Skin epidermis (tissue), 12 donors: Measurements from ENCODE around the gene UNC13C.

Experiments used
- H3K27ac ChIP-seq, 21 experiments: fragments of 200-600 bp; sonication (generic) in 11 of 21; one replicate each; pipeline ENCODE4 v1.5.0; 2020; ENCODE audit warnings: mild to moderate bottlenecking in 3 of 21, inconsistent platforms in 2 of 21, moderate library complexity in 2 of 21
- H3K4me3 ChIP-seq, 7 experiments: fragments of 200-600 bp; sonication (generic) in 2 of 7; one replicate each; pipeline ENCODE4 v1.5.0; 2020; ENCODE audit warnings: inconsistent platforms in 2 of 7, mild to moderate bottlenecking in 2 of 7, moderate library complexity in 1 of 7

UNC13C gene

DNA sequence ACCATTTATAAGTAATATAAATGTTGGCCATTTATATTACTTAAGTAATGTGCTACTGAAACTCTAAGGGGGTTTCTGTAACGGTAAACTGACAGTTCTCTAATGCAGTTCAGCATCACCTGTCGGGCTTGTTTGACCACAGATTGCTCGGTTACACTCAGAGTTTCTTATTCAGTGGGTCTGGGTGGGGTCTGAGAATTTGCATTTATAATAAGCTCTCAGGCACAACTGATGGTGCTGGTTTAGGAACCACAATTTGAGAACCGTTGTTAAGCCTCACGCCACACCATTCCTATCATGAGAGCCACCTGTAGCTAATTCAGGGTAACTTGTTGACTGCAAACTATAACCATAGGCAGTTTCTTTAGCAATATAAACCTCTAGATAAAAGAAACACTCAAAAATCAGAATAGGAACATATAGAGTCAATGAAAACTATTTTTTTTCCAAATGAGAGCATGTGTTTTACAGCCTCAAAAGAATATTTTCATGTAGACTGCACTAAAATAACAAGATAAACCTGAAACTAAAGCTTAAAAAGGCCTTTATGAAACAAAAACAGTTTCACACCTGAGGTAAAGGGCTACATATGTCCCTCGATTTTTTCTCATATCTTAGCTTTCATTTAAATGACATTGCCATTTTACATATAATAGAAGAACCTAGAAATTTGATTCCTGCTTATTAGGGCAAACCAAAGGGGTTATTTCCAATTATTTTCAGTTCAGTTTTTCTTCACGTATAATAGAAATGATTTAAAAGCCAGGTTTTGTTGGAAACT is 604.8 kb downstream of the UNC13C start:
- Histone ChIP-seq H3K4me3 (no peak overlapping the region), H3K27ac (no peak overlapping the region)

DNA sequence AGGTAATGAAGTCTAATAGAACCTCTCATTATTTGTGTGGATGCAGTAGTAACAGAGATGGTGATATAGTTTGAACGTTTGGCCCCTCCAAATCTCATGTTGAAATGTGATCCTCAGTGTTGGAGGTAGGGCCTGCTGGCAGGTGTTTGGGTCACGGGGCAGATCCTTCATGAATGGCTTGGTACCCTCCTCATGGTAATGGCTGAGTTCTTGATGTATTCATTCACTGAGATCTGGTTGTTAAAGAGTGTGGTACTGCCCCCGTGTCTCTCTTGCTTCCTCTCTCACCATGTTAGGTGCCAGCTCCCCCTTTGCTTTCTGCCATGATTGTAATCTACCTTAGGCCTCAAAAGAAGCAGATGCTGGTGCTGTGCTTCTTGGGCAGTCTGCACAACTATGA is 606.8 kb downstream of the UNC13C start:
- no peak overlapping the region for H3K27ac ChIP-seq
- no peak overlapping the region for H3K4me3 ChIP-seq

DNA sequence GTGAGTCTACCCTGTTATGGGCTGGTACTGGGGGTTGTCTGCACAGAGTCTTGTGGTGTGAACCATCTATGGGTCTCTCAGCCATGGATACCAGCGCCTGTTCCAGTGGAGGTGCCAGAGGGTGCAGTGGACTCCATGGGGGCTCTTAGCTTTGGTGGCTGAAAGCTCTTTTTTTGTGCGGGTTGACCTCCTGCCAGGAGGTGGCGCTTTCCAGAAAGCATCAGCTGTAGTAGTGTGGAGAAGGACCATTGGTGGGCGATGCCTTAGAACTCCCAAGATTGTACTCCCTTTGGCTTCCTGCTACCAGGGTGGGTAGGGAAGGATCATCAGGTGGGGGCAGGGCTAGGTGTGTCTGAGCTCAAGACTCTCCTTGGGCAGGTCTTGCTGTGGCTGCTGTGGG is 615.9 kb downstream of the UNC13C start:
- Histone ChIP-seq H3K4me3 (no peak overlapping the region), H3K27ac (no peak overlapping the region)

DNA sequence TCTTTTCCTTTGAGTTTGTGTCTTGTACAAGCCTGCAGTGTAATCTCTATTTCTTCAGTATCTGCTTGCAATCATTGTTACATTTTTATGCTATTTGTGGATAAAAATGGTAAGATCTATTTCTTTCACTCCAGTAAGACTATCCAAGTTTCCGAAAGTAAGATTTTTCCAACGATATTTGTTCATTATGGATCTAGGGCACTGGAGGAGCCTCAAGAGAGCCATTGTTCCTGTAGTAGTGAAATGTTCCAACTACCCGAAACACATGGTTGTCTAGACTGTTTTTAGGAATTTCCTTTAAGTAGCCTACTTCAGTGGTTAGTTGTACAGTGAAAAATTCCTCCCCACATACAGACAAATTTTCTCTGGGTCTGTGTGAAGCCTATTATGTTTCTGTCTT is 621.1 kb downstream of the UNC13C start:
- Histone ChIP-seq H3K4me3 (no peak overlapping the region), H3K27ac (no peak overlapping the region)

DNA sequence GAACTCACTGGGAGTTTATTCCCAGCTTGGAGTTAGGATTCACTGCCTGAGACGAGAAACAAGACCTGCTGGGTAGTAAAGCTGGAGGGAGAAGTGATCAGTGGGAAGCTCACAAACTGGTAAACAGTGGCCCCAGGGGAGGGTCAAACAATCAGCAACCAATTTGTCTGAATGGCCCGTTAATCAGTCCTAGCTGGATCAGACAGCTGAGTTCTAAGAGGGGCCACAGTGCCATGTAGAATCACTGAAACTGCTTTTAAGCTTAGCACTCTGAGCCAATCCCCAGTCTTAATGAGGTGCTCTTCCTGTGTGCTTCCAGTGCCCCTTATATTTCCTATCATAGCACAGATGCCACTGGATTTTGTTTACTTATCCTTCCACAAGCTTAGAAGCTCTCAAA is 626.8 kb downstream of the UNC13C start:
- Histone ChIP-seq H3K4me3 (no peak overlapping the region), H3K27ac (no peak overlapping the region)

DNA sequence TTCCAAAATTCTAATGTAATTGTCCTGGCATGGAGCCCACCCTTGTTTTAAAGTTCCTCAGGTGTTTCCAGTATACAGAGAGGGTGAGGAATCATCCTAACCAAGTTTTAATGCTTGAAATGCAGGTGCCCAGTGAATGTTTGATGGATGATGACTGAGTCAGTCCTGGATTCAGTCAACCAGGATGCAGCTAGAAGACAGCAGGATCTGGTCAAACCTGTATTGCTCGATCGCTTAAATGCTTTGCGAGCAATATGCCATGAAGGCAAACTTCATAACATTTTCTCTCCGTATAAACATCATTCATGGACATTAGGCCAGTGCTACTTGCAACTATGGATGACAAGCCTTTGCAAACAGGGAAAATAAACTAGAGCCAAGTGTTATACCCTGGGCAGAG is 627.3 kb downstream of the UNC13C start:
- H3K4me3 ChIP-seq: no peak overlapping the region
- H3K27ac ChIP-seq: no peak overlapping the region

DNA sequence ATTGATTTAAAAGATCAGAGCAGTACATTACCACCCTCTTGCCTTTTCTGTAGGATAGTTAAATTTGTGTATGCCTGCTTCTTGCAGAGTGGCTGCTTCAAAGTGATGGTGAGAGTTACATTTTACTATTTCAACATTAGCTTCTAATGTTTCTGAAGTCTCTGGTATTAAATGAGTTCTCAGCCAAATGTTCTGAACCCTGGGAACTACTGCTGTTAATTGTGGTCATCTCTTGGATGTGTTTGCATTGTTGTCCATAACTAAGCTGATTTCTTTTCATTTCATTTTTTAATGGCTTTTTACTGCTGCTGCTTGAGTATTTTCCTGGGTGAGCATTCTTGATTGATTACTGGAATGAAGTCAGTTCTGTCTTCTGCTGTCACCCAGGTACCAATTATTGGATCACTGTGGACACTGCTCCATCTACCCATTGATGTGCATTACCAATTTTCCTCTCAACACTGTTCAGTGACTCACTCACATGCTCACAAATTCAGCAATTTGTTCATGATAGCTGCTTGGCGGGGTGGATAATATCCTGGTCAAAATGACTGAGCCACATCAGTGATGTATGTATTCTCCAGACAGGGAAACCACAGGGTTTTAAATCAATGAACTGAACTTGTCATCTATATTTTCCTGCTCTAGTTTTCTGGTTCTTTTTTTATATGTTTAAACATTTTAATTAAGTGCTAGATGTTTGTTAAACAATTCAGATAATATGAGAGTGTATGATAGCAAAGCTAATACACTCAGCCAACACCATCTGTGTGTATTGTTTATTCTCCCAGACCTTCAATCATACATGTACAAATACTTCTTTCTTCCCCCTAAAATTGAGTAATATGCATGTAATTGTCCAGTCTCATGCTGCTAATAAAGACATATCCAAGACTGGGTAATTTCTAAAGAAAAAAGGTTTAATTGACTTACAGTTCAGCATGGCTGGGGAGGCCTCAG is 630.9 kb downstream of the UNC13C start:
- Histone ChIP-seq H3K4me3 (no peak overlapping the region), H3K27ac (no peak overlapping the region)

DNA sequence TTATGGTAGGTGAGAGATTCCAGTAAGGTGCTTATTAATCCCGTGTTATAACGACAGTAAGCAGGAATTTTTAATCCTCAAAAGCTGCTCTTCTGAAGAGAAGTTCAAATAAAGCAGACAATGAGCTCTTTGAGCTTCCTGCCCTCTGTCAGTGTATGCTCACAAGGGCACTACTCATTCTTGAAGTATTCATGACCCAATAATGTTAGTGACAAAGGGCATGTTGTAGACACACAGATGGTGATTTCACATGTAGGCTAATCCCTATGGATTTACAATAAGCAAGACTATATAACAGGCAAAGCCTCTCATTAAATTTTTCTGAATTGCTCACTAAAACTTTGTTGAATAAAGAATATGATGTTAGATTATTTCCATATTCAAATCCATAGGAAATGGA is 639.9 kb downstream of the UNC13C start:
- no peak overlapping the region for H3K27ac ChIP-seq
- H3K4me3 ChIP-seq: no peak overlapping the region

DNA sequence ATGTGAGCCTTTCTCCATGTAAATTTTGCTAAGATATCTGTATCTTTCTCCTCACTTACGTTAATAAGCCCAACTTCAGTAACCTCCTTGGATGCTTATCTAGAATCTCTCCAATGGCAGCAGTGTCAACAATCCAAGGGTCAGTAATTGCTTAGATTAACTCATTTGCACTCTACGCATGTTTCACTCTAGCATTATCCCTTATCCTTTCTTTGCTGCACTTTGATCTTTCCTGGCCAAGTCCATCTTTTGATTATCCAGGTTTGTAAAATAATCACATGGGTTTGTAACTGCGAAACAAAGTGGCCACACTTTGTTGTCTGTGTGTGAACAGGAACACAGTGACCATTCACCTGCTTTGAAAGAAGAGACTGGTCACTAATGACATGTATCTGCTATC is 640.9 kb downstream of the UNC13C start:
- no peak overlapping the region for H3K27ac ChIP-seq
- no peak overlapping the region for H3K4me3 ChIP-seq

DNA sequence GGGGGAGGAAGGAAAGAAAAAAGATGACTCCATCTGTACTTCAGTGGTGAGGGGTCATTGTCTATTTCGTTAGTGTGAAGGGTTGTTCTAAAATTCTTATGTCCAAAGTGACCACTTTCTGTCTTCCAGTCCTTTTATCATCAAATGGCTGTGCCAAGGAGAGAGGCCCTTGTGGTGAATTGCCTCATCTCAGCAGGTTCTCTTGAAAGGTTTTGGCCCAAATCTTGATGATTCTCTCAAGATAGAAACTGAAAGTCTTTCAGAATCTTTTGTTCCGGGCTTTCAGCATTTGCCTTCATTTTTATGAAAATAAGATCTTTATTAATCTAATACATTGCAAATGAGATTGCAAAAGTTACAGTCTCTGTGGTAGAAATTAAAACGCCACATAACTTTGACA is 642.7 kb downstream of the UNC13C start:
- Histone ChIP-seq H3K27ac (no peak overlapping the region), H3K4me3 (no peak overlapping the region)

DNA sequence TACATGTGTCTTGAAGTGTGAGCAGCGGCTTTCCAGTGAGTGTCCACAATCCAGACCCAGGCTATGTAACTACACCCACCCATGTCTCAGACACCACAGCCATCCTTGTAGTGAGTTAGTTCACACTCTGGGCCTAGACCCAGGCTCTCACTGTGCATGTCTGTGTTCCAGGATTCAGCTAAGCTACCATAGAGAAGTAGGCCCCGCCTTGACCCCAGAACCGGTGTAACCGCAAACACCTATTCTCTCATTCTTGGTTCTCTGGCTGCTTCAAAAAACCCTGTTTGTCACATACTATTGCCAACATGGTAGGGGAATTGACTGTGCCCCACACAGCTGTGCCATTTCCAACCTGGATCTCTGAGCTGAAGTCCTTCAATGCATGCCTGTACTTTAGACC is 657.9 kb downstream of the UNC13C start:
- no peak overlapping the region for H3K4me3 ChIP-seq
- no peak overlapping the region for H3K27ac ChIP-seq

DNA sequence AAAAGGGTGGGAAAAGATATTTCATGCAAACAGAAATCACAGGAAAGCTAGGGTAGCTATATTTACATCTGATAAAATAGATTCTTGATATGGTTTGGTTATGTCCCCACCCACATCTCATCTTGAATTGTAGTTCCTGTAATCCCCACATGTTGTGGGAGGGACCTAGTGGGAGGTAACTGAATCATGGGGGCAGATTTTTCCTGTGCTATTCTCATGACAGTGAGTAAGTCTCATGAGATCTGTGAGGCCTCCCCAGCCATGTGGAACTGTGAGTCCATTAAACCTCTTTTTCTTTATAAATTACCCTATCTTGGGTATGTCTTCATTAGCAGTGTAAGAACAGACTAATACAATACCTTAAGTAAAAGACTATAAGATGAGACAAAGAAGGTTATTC is 660.4 kb downstream of the UNC13C start:
- Histone ChIP-seq H3K4me3 (no peak overlapping the region), H3K27ac (no peak overlapping the region)

DNA sequence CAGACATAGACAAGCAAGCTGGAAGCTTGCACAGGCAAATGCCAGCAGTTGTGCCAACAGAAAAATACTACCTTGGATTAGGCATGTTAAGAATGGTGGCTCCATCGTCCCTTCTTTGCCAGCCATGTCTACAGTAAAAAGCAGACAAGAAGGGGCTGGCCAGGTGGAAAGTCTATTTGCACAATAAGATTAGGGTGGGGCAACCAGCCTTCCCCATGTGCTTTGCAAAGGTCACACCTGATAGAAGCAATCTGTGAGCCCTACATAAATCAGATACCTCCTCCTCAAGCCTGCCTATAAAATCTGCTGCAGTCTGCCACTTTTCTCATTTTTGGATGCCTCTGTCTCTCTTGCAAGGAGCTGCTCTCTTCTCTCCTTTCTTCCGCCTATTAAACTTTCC is 662.6 kb downstream of the UNC13C start:
- Histone ChIP-seq H3K27ac (no peak overlapping the region), H3K4me3 (no peak overlapping the region)

DNA sequence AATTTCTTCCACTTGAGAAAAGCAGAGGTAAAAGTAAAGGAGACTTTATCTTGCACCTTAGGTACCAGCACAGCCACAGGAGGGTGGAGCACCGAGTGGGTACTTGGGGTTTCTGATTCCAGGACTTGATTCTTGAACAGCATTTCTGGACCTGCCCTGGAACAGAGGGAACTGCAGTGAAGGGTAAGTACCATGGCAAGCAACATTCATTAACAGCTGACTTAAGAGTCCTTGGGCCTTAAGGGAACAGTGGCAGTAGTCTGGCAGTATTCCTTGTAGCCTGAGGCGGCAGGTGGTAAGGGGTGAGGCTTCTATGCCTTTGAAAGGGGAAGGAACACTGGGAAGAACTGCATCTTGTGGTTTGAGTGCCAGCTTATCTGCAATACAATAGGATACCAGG is 666.6 kb downstream of the UNC13C start:
- H3K4me3 ChIP-seq: no peak overlapping the region
- H3K27ac ChIP-seq: no peak overlapping the region

DNA sequence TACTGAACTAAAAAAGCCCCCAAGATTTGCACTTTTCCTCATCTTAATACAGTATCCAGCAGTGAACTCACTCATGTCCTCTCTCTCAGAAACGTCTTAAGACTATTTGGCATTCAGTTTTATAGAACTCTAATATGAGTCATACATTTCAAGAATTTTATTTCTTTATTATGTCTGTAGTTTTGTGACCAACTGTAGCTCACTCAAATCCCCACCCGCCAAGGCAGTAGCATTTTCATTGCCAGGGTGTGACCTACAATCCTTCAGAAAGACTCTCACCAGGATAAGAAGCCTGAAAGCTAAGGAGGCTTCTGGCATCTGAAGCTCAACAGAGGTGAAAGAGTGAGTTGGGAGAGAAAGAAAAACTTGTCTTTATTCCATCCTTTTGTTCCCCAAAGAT is 681.4 kb downstream of the UNC13C start:
- H3K27ac ChIP-seq: no peak overlapping the region
- H3K4me3 ChIP-seq: no peak overlapping the region

DNA sequence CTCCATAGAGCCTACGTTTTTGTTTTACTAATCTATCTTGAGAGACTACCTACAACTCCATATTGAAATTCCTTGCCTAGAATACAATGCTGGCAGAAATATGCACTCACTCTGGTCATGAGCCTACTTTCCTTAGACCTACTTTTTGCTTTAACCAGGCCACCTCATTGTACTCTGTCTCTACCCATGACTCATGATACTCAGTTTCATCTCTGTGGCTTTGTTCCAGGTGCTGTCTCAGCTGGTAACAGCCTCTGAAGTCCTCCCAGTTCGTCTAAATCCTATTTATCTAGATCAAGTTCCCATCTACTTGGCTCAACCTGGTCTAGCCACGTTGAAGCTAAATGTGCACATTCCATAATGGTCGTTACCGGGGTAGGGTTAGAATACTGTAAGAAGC is 682.1 kb downstream of the UNC13C start:
- H3K27ac ChIP-seq: no peak overlapping the region
- no peak overlapping the region for H3K4me3 ChIP-seq

DNA sequence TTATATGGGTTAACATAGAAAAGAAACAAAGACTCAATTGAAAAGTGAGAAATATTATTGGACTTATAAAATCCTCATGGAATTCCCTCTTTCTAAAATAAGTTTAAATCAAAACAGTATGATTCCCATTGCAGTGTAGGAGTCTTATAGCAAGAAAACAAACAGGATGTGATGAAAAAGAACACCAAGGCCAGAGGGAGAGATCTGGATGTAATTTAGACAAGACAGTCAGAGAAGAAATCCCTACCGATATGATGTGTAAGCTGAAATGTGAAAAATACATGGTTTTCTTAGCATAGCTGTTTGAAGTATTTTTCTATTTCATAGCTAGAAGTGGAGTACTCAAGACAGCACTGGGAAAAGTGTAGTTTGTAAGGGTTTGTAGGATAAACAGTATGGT is 697.0 kb downstream of the UNC13C start:
- no peak overlapping the region for H3K27ac ChIP-seq

DNA sequence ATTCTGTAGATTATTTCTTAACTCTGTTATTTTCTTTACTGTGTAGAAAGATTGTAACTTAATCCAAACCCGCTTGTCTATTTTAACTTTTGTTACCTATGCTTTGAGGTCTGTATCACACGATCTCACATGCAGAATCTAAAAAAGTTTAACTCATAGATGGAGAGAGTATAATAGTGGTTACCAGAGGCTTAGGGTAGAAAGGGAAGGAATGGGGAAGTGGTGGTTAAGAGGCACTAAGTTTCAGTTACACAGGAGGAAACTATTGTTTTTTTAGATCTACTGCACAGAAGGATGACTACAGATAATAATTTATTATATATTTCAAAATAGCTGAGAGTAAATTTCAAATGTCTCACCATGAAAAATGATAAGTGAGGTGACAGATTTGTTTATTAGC is 703.3 kb downstream of the UNC13C start:
- Histone ChIP-seq H3K4me3 (no peak overlapping the region), H3K27ac (no peak overlapping the region)

More for the DNA sequence above, 697.0 kb downstream of the UNC13C start:
- H3K4me3 ChIP-seq: no peak overlapping the region
